ENCODE data around the gene LY9.

The LY9 gene

GRCh38 chr1:160795951-160796383 lies at the start of gene LY9:
Gene LY9, plus strand, starts transcription at chr1:160796174. Its CDS starts 14 bp downstream, at chr1:160796188.
- peak; percentile 52 to 56 for DNase-seq (ENCODE audit: low read depth in 1 of 2, low spot score in 1 of 2)

- no peak for DNase-seq (ENCODE audit: low read depth in 1 of 2, low spot score in 1 of 2)
These were observed 49.0 kb upstream of the LY9 start for GRCh38 chr1:160746836-160747500.

- DNase-seq (ENCODE audit: low read depth in 1 of 2, low spot score in 1 of 2), result no peak
These were observed 48.3 kb upstream of the LY9 start for GRCh38 chr1:160747717-160748116.

- no peak for DNase-seq (ENCODE audit: low read depth in 1 of 2, low spot score in 1 of 2)
These were observed 47.6 kb upstream of the LY9 start for GRCh38 chr1:160748181-160748877.

- DNase-seq (ENCODE audit: low read depth in 1 of 2, low spot score in 1 of 2), result no peak
These were observed 47.1 kb upstream of the LY9 start for GRCh38 chr1:160748878-160749269.

- DNase-seq (ENCODE audit: low read depth in 1 of 2, low spot score in 1 of 2), result no peak
These were observed 45.4 kb upstream of the LY9 start for GRCh38 chr1:160750608-160751007.

- no peak for DNase-seq (ENCODE audit: low read depth in 1 of 2, low spot score in 1 of 2)
These were observed 43.6 kb upstream of the LY9 start for GRCh38 chr1:160752406-160752805.

- no peak for DNase-seq (ENCODE audit: low read depth in 1 of 2, low spot score in 1 of 2)
These were observed 43.0 kb upstream of the LY9 start for GRCh38 chr1:160752924-160753323.

GRCh38 chr1:160753594-160753993 lies 42.4 kb upstream of the LY9 start:
- DNase-seq (ENCODE audit: low read depth in 1 of 2, low spot score in 1 of 2), result no peak

- DNase-seq (ENCODE audit: low read depth in 1 of 2, low spot score in 1 of 2), result no peak
These were observed 40.5 kb upstream of the LY9 start for GRCh38 chr1:160755461-160755860.

- no peak for DNase-seq (ENCODE audit: low read depth in 1 of 2, low spot score in 1 of 2)
These were observed 39.8 kb upstream of the LY9 start for GRCh38 chr1:160755911-160756848.

- DNase-seq (ENCODE audit: low read depth in 1 of 2, low spot score in 1 of 2), result no peak
These were observed 39.1 kb upstream of the LY9 start for GRCh38 chr1:160756849-160757201.

GRCh38 chr1:160758521-160758920 lies 37.5 kb upstream of the LY9 start:
- DNase-seq (ENCODE audit: low read depth in 1 of 2, low spot score in 1 of 2), result no peak

- no peak for DNase-seq (ENCODE audit: low read depth in 1 of 2, low spot score in 1 of 2)
These were observed 36.2 kb upstream of the LY9 start for GRCh38 chr1:160759740-160760139.

- DNase-seq (ENCODE audit: low read depth in 1 of 2, low spot score in 1 of 2), result no peak
These were observed 34.9 kb upstream of the LY9 start for GRCh38 chr1:160761046-160761445.

GRCh38 chr1:160761886-160762285 lies 34.1 kb upstream of the LY9 start:
- no peak for DNase-seq (ENCODE audit: low read depth in 1 of 2, low spot score in 1 of 2)

GRCh38 chr1:160763993-160764392 lies 32.0 kb upstream of the LY9 start:
- DNase-seq (ENCODE audit: low read depth in 1 of 2, low spot score in 1 of 2), result no peak

- no peak for DNase-seq (ENCODE audit: low read depth in 1 of 2, low spot score in 1 of 2)
These were observed 28.3 kb upstream of the LY9 start for GRCh38 chr1:160767395-160768294.

- peak; percentile 64 to 70 for DNase-seq (ENCODE audit: low read depth in 1 of 2, low spot score in 1 of 2)
These were observed 27.7 kb upstream of the LY9 start for GRCh38 chr1:160768295-160768657.

GRCh38 chr1:160772331-160772730 lies 23.6 kb upstream of the LY9 start:
- no peak for DNase-seq (ENCODE audit: low read depth in 1 of 2, low spot score in 1 of 2)

- DNase-seq (ENCODE audit: low read depth in 1 of 2, low spot score in 1 of 2), result no peak
These were observed 22.9 kb upstream of the LY9 start for GRCh38 chr1:160773093-160773492.

All from stimulated activated CD4-positive, alpha-beta T cell treated with anti-CD3 and anti-CD28 coated beads, Interleukin-15, amount 100 ng/mL, for 1 hour (primary cell).